ENCODE results near the gene ZNF524. TPM values are rescaled to one million over a fixed set of nuclear protein-coding genes. Genes with fewer than 3 reads are reported as not detected.

The ZNF524 gene
- total RNA-seq, 3 donors from 2014 or later (not counting 1 experiment from before 2014, with no cell fraction given), result 9.2 to 12.6 (median 12.5) TPM

DNA sequence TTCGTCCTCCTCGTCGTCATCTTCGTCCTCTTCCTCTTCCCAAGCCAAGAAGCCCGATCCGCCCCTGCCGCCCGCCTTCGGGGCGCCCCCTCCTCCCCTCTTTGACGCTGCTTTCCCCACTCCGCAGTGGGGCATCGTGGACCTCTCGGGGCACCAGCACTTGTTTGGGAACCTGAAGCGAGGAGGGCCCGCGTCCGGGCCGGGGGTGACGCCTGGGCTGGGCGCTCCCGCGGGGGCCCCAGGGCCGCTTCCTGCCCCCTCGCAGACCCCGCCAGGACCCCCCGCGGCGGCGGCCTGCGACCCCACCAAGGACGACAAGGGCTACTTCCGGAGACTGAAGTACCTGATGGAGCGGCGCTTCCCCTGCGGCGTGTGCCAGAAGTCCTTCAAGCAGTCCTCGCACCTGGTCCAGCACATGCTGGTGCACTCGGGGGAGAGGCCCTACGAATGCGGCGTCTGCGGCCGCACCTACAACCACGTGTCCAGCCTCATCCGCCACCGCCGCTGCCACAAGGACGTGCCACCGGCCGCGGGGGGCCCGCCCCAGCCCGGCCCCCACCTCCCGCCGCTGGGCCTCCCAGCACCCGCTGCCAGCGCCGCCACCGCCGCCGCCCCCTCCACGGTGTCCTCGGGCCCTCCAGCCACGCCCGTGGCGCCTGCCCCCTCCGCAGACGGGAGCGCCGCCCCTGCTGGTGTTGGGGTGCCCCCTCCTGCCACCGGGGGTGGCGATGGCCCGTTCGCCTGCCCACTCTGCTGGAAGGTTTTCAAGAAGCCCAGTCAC, 14.0 kb downstream of the ZNF524 start:
- Histone ChIP-seq H3K36me3 (ENCODE audit: control insufficient read depth, insufficient read depth, low read length) (peaks cover 13% of the 10 kb centered on the region), H3K4me3 (ENCODE audit: low read length) (no peak overlapping the region), H3K27ac (ENCODE audit: low read length) (no peak overlapping the region), H3K9me3 (ENCODE audit: control insufficient read depth, insufficient read depth, low read length) (no peaks in the 10 kb centered on the region), H3K4me1 (ENCODE audit: control insufficient read depth, insufficient read depth, low read length) (peaks cover 11% of the 10 kb centered on the region), H3K27me3 (ENCODE audit: control insufficient read depth, insufficient read depth, low read length) (no peaks in the 10 kb centered on the region)
- H3K9me3 Mint-ChIP-seq, result no peaks in the 10 kb centered on the region
- WGBS (ENCODE audit: insufficient coverage), result 96% methylated on average over 74 of the region's 75 CpGs
- H3K4me3 Mint-ChIP-seq, result no peak overlapping the region
- TF ChIP-seq CTCF (IDR thresholded peaks at IDR 0.05), result no peak
- ATAC-seq, result no peak
- no peaks in the 10 kb centered on the region for H3K36me3 Mint-ChIP-seq
- intact Hi-C loops (cut with micrococcal nuclease), result no loop called here
- no peaks in the 10 kb centered on the region for H3K27me3 Mint-ChIP-seq (ENCODE audit: low read depth in 2 of 2)
- no peak overlapping the region for H3K27ac Mint-ChIP-seq
- H3K4me1 Mint-ChIP-seq, result peaks cover 14 to 39% of the 10 kb centered on the region in 2 donors
- DNase-seq, result no peak

DNA sequence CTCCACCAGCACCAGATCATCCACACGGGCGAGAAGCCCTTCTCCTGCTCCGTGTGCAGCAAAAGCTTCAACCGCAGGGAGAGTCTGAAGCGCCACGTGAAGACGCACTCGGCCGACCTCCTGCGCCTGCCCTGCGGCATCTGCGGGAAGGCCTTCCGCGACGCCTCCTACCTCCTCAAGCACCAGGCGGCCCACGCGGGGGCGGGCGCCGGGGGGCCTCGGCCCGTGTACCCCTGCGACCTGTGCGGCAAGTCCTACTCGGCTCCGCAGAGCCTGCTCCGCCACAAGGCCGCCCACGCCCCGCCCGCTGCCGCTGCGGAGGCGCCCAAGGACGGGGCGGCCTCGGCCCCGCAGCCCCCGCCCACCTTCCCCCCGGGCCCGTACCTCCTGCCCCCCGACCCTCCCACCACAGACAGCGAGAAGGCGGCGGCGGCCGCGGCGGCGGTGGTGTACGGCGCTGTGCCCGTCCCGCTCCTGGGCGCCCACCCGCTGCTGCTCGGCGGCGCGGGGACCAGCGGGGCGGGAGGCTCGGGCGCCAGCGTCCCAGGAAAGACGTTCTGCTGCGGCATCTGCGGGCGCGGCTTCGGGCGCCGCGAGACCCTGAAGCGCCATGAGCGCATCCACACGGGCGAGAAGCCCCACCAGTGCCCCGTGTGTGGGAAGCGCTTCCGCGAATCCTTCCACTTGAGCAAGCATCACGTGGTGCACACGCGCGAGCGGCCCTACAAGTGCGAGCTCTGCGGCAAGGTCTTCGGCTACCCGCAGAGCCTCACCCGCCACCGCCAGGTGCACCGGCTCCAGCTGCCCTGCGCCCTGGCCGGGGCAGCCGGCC, 14.8 kb downstream of the ZNF524 start:
- Mint-ChIP-seq H3K4me1 (peaks cover 7 to 34% of the 10 kb centered on the region in 2 donors), H3K36me3 (no peaks in the 10 kb centered on the region), H3K27me3 (ENCODE audit: low read depth in 2 of 2) (no peaks in the 10 kb centered on the region), H3K27ac (no peak overlapping the region), H3K9me3 (no peaks in the 10 kb centered on the region), H3K4me3 (no peak overlapping the region)
- H3K36me3 ChIP-seq (ENCODE audit: control insufficient read depth, insufficient read depth, low read length), result peaks cover 13% of the 10 kb centered on the region
- no peaks in the 10 kb centered on the region for H3K9me3 ChIP-seq (ENCODE audit: control insufficient read depth, insufficient read depth, low read length)
- H3K27ac ChIP-seq (ENCODE audit: low read length), result no peak overlapping the region
- ATAC-seq (no peak), DNase-seq (no peak)
- 97% methylated on average over 94 of the region's 98 CpGs for WGBS (ENCODE audit: insufficient coverage)
- TF ChIP-seq CTCF (IDR thresholded peaks at IDR 0.05), result no peak
- no peak overlapping the region for H3K4me3 ChIP-seq (ENCODE audit: low read length)
- intact Hi-C loops (cut with micrococcal nuclease), result no loop called here
- peaks cover 11% of the 10 kb centered on the region for H3K4me1 ChIP-seq (ENCODE audit: control insufficient read depth, insufficient read depth, low read length)
- H3K27me3 ChIP-seq (ENCODE audit: control insufficient read depth, insufficient read depth, low read length), result no peaks in the 10 kb centered on the region

GRCh38 chr19:55615543-55616394, 15.7 kb downstream of the ZNF524 start:
- no peaks in the 10 kb centered on the region for H3K36me3 Mint-ChIP-seq
- peaks cover 13% of the 10 kb centered on the region for H3K36me3 ChIP-seq (ENCODE audit: control insufficient read depth, insufficient read depth, low read length)

More at GRCh38 chr19:55615543-55616394, 15.7 kb downstream of the ZNF524 start:
- H3K27ac Mint-ChIP-seq, result no peak overlapping the region
- intact Hi-C loops (cut with micrococcal nuclease), result no loop called here
- no peak for ATAC-seq
- no peak overlapping the region for H3K4me3 Mint-ChIP-seq
- H3K27me3 ChIP-seq (ENCODE audit: control insufficient read depth, insufficient read depth, low read length), result no peaks in the 10 kb centered on the region
- no peaks in the 10 kb centered on the region for H3K27me3 Mint-ChIP-seq (ENCODE audit: low read depth in 2 of 2)
- H3K9me3 ChIP-seq (ENCODE audit: control insufficient read depth, insufficient read depth, low read length), result no peaks in the 10 kb centered on the region
- H3K4me3 ChIP-seq (ENCODE audit: low read length), result no peak overlapping the region
- no peaks in the 10 kb centered on the region for H3K9me3 Mint-ChIP-seq
- 97% methylated on average over 88 of the region's 88 CpGs for WGBS (ENCODE audit: insufficient coverage)
- H3K4me1 ChIP-seq (ENCODE audit: control insufficient read depth, insufficient read depth, low read length), result peaks cover 14% of the 10 kb centered on the region
- H3K27ac ChIP-seq (ENCODE audit: low read length), result no peak overlapping the region
- H3K4me1 Mint-ChIP-seq, result peaks cover 1 to 34% of the 10 kb centered on the region in 2 donors
- no peak for DNase-seq
- TF ChIP-seq CTCF (IDR thresholded peaks at IDR 0.05), result no peak
